ENCODE results near the gene RNFT2.
"Not testable (repeated sequence)": the region's sequence is repeated elsewhere in the genome, so short reads cannot be mapped to it uniquely, and the experiment has no call there.

RNFT2 gene

DNA sequence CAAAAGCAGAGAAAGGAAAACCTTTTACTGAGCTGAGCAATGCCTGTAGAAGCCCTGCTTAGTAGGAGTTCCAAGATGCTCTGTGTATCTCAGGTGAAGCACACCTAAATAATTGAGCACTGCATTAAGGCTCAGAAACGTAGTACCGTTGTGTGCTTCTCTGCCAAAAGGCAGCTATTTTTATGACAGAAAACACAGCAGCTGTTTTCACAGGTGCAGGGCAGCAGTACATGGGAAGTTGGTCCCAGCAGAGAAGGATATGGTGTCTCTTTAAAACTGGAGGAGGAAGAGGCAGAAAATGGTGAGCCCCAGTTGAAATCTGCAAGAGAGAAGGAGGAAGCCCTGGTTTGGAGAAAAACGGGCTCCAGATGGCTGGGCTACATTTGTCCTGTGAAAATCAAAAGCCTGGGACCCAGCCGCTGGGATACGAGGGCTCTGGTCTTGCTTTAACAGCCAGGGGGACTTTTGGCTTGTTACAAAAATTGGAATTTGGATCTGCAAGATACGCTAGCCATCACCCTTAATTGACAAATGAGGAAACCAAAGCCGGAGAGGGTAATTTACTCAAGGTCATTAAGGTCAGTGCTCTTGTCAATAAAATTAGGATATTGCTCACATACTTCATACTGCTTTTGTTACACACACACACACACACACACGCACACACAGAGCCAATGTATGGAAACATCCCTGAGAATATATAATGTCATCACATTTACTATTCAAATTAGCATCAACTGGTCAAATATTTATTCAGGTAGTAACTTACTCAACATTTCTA is 27.6 kb upstream of the RNFT2 start:
- DNase-seq: no peak

GRCh38 chr12:116712458-116713303 is 25.4 kb upstream of the RNFT2 start:
- no peak for DNase-seq

- DNase-seq: no peak
These were observed 24.6 kb upstream of the RNFT2 start for GRCh38 chr12:116713527-116713926.

DNA sequence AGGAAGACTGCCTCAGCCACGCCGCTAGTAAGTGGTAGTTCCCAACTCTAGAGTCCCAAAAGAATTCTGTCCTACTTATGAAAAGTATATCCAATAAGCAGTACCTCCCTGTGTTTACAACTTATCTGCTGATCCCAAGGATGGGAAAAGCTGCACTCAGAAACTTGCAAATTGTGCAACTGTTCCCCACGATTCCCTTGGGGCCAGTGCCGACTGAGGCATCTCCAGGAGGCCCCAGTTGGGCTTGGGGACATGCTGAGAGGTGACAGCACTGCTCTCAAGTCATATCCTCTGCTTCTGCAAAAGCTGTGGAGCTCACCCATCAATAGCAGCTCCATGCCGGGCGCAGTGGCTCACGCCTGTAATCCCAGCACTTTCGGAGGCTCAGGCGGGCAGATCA is 23.9 kb upstream of the RNFT2 start:
- DNase-seq: no peak

GRCh38 chr12:116717466-116718437 is 20.4 kb upstream of the RNFT2 start:
- DNase-seq: no peak

DNA sequence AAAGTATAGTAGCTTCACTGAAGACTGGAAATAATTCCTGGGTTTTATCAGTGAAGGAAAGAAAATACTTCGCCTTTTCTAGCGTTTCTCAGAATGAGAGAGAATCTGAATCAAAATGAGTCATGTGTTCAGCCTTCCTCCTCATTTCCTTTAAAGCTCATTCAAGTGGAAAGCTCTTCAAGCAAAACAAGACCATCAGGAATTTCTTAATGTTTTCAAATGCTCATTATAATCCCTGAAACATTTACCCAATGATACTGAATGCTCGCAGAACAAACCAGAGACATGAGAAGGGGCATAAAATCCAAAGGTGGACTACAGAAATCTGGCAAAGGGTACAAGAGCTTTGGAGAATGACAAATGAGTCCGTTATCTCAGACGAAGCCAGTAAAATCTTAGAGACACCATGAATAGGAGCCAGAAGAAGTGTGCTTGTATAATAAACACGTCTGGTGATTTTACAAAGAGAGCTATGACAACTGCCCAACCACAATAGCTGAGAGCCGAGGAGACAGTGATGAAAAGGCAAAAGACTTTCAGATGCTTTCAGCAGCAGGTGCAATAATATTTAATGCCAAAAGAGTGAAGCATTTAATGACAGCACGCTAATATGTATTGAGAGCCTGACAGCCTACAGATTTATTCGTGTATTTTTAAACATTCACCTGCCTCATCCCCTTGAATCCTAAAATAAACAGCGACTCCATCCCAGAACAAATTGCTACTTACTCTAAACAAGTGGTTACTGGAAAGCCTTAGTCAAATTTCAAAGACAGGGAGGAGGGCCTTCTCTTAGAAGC is 19.3 kb upstream of the RNFT2 start:
- DNase-seq: no peak

DNA sequence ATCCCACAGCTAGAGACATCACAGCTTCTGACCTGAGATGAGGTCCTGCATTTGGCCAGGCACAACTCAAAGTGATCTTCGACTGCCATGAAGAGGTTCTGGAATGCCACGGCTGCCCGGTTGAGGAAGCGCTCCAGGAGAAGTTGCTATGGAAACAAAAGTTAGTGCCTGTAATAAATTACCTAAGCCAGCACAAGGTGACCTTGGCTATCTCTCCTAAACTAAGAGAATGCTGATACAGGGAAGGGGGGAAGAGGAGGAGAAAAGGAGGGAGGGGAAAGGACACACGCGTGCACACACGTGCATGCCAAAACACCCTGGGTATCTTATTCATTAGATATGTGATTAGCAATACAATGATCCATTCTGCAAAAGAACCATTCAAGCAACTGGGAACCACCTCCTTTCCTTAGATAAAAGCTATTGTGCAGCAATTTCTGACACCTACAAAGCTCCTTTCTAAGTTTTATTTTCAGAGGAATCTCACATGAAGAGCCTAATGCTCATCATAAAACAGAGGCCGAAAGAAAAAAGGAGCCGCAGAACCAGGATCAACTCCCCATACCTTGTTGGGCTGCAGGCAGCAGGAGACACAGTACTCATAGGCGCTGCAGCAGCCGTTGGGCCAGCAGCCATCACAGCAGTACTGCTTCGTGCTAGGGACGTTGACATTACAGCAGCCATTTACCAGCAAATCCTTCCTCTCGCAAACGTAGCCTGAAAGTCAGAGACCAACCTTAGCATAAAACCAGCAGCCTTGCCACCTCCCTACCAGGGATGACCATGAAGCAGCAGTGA is 18.2 kb upstream of the RNFT2 start:
- no peak for DNase-seq

GRCh38 chr12:116722245-116722644 is 15.9 kb upstream of the RNFT2 start:
- no peak for DNase-seq

- DNase-seq: no peak
These were observed 11.4 kb upstream of the RNFT2 start for GRCh38 chr12:116726694-116727093.

GRCh38 chr12:116727261-116727660 is 10.9 kb upstream of the RNFT2 start:
- no peak for DNase-seq

DNA sequence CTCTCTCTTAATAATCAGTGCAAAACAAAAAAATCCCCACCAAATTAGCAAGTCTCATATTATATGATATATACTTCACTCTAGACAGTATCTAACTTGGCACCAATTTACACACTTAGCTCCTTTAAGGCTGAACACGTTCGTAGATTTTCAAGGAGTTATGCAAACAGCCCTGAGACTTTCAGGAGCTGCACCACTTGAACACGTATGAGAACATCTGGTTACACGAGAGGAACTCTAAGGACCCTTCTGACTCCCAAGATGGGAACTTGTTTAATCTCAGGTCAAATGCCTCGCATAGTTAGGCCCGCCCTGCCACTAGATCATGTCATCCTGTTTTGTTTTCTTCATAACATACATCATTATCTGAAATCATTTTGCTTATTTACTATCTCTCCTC is 10.2 kb upstream of the RNFT2 start:
- DNase-seq: no peak

- DNase-seq: no peak
These were observed 6.3 kb upstream of the RNFT2 start for GRCh38 chr12:116731801-116732200.

GRCh38 chr12:116734156-116734768 is 3.9 kb upstream of the RNFT2 start:
- DNase-seq: no peak

DNA sequence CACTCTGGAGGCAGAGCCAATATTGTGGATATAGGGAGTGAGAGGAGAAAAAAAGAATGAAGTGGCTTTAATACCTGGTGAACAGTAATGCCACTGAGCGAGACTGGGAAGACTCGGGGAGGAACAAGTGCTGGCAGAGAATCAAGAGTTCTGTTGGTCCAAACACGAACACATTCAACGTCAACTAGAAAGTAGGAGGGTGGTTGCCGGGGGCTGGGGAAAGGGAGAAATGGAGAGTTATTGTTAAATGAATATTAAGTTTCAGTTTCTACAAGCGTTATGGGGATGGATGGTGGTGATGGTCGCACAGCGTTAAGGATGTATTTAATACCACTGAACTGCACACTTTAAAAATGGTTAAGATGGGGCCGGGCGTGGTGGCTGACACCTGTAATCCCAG is 3.0 kb upstream of the RNFT2 start:
- no peak for DNase-seq

DNA sequence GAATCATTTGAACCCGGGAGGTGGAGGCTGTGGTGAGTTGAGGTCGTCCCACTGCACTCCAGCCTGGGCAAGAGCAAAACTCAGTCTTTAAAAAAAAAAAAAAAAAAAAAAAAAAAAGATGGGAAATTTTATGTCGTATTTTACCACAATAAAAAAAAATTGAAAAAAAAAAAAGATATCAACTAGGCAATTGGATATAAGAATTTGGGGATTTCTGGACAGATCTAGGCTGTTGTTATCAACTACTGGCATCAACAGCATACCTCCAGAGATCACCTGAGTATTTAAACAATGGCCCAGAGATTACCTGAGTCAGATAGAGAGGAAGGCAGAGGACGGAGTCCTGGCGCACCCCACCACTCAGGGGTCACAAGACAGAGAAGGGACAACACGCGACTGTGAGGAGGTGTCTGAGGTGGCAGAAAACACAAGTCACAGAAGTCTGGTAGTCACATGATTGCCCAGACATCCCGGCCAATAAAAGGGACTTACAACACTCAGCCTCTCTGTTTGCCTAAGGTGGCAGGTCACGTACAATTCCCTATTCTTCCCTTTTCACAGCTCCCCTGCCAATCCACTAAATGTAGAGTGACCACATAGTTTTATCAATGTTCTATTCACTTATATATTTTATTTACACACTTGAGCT is 2.0 kb upstream of the RNFT2 start:
- DNase-seq: no peak

DNA sequence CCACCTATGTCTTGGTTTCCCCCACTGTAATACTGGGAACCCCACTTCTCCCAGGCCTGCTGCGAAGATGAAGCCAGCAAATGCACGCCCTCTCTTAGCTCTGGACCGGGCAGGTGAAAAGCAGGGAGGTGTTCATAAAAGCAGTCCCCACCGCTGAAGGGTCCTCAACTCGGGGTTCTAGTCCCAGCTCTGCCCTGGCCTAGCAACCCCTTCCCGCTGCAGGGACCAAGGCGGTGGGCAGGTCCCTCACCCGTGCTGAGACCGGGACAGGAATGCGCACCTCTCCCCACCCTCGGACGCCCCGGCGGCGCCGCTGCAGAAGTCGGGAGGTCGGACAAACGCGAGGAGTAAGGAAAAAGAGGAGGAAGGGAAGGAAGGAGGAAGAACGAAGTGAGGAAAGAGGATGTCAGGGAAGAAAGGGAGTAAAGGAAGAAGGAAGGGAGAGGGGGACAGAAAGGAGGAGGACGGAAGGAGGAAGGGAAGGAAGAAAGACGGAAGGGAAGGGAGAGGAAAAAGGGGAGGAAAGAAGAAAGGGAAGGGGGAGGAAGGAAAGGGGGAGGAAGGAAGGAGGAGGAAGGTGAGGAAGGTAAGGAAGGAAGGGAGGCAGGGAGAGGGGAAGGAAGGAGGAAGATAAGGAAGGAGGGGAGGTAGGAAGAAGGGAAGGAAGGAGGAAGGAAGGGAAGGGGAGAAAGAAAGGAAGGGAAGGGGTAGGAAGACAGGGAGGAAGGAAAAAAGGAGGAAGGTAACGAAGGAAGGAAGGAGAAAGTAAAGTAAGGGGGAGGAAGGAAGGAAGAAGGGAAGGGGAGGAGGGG is 947 bp upstream of the RNFT2 start:
- DNase-seq: no peak

DNA sequence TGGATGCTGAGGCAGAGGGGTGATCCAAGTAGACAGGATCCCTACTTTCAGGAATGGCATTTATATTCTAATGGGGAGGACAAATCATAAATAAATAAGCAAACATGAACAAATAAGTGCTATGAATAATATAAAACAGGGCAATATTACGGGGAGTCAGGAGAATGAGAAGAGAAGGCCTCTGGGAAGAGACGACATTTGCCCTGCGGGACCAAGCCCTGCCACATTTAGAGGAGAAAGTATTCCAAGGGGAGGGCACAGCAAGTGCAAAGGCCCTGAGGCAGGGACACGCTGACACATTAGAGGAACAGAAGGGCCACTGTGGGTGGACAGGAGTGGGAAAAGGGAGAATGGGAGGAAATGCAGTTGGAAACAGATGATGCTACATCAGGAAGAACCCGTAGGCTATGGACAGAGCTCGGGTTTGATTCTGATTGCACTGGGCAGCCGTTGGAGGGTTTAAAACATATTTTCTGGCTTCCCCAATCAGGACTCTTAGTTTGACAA is 1.3 kb downstream of the RNFT2 start:
- no peak for DNase-seq

- DNase-seq: not testable (repeated sequence)
These were observed 4.7 kb downstream of the RNFT2 start for GRCh38 chr12:116742787-116743186.

DNA sequence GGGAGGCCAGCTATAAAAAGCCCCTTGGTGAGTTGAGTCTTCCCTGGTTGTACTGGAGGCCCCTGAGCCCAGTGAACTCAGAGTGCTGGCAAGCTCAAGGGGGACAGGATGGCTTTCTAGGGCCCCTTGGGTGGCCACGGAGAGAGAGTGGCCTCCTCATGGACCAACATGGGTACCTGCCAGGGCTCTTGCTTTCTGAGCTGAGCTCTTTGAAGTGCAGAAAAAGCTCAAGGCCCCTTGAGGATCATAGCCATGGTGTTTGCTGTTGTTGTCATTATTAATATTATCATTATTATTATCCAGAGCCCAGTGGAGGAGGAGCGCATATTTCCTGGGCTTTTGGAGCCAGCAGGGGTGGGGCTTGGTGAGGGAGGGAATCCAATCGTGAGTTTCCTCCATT is 6.7 kb downstream of the RNFT2 start:
- no peak for DNase-seq

Measured in amniotic stem cell (primary cell).